ENCODE measurements around the gene KLF17. TPM values are rescaled to one million over a fixed set of nuclear protein-coding genes. Genes with fewer than 3 reads are reported as not detected.
"Not testable (repeated sequence)": the region's sequence is repeated elsewhere in the genome, so short reads cannot be mapped to it uniquely, and the experiment has no call there.

The KLF17 gene
- total RNA-seq, 2 experiments from 2014 or later, result not detected

- H3K9me3 Mint-ChIP-seq; DNase-seq; POLR2A ChIA-PET; H3K4me1 Mint-ChIP-seq; CTCF ChIA-PET; H3K36me3 Mint-ChIP-seq (ENCODE audit: low read depth); H3K27ac Mint-ChIP-seq; H3K4me3 Mint-ChIP-seq: not testable (repeated sequence)
- H3K27me3 Mint-ChIP-seq, result peaks cover 24% of the 10 kb centered on the region
Measured at GRCh38 chr1:44117272-44117671, 1.3 kb upstream of the KLF17 start.

GRCh38 chr1:44119525-44119924 is 904 bp downstream of the KLF17 start:
- Mint-ChIP-seq H3K4me3 (no peak overlapping the region), H3K27me3 (peaks cover 30% of the 10 kb centered on the region), H3K36me3 (ENCODE audit: low read depth) (no peaks in the 10 kb centered on the region), H3K9me3 (no peaks in the 10 kb centered on the region), H3K4me1 (no peaks in the 10 kb centered on the region), H3K27ac (no peak overlapping the region)
- ChIA-PET POLR2A (interaction anchor here (0.6 kb wide), 1 partner anchor 42 kb away, joined by 3 read pairs; no protein-coding TSS in a partner anchor), CTCF (no interaction called here)
- DNase-seq, result no peak

GRCh38 chr1:44120398-44120949 is 1.9 kb downstream of the KLF17 start:
- Mint-ChIP-seq H3K27ac (no peak overlapping the region), H3K36me3 (ENCODE audit: low read depth) (no peaks in the 10 kb centered on the region), H3K27me3 (peaks cover 30% of the 10 kb centered on the region), H3K4me3 (no peak overlapping the region), H3K4me1 (no peaks in the 10 kb centered on the region), H3K9me3 (no peaks in the 10 kb centered on the region)
- DNase-seq, result no peak
- ChIA-PET POLR2A (interaction anchor here (0.6 kb wide), 1 partner anchor 41 kb away, joined by 3 read pairs; no protein-coding TSS in a partner anchor), CTCF (no interaction called here)

- H3K4me3 Mint-ChIP-seq, result no peak overlapping the region
- no peaks in the 10 kb centered on the region for H3K9me3 Mint-ChIP-seq
- H3K4me1 Mint-ChIP-seq, result no peaks in the 10 kb centered on the region
- DNase-seq, result no peak
- peaks cover 20% of the 10 kb centered on the region for H3K27me3 Mint-ChIP-seq
- no peak overlapping the region for H3K27ac Mint-ChIP-seq
- CTCF ChIA-PET, result no interaction called here
- H3K36me3 Mint-ChIP-seq (ENCODE audit: low read depth), result no peaks in the 10 kb centered on the region
- POLR2A ChIA-PET, result no interaction called here
Measured at GRCh38 chr1:44129616-44130500, 11.2 kb downstream of the KLF17 start.

- DNase-seq, result no peak
- no peaks in the 10 kb centered on the region for H3K9me3 Mint-ChIP-seq
- H3K27ac Mint-ChIP-seq, result no peak overlapping the region
- POLR2A ChIA-PET, result no interaction called here
- no peaks in the 10 kb centered on the region for H3K4me1 Mint-ChIP-seq
- CTCF ChIA-PET, result no interaction called here
- H3K4me3 Mint-ChIP-seq, result no peak overlapping the region
- no peaks in the 10 kb centered on the region for H3K36me3 Mint-ChIP-seq (ENCODE audit: low read depth)
- H3K27me3 Mint-ChIP-seq, result peaks cover 19% of the 10 kb centered on the region
Measured at GRCh38 chr1:44131411-44131810, 12.8 kb downstream of the KLF17 start.

- no peak for DNase-seq
- ChIA-PET CTCF (no interaction called here), POLR2A (no interaction called here)
- Mint-ChIP-seq H3K27ac (no peak overlapping the region), H3K9me3 (no peaks in the 10 kb centered on the region), H3K36me3 (ENCODE audit: low read depth) (no peaks in the 10 kb centered on the region), H3K4me3 (no peak overlapping the region), H3K27me3 (peaks cover 11% of the 10 kb centered on the region), H3K4me1 (no peaks in the 10 kb centered on the region)
Measured at GRCh38 chr1:44134071-44134920, 15.7 kb downstream of the KLF17 start.

- H3K27me3 Mint-ChIP-seq, result peaks cover 11% of the 10 kb centered on the region
- no peak overlapping the region for H3K27ac Mint-ChIP-seq
- ChIA-PET CTCF (interaction anchor here (0.7 kb wide), 1 partner anchor 238 kb away, joined by 3 read pairs; no protein-coding TSS in a partner anchor), POLR2A (no interaction called here)
- DNase-seq, result no peak
- H3K9me3 Mint-ChIP-seq, result no peaks in the 10 kb centered on the region
- H3K36me3 Mint-ChIP-seq (ENCODE audit: low read depth), result no peaks in the 10 kb centered on the region
- H3K4me1 Mint-ChIP-seq, result no peaks in the 10 kb centered on the region
- H3K4me3 Mint-ChIP-seq, result no peak overlapping the region
Measured at GRCh38 chr1:44135886-44136285, 17.3 kb downstream of the KLF17 start.

GRCh38 chr1:44138239-44138638 is 19.6 kb downstream of the KLF17 start:
- ChIA-PET CTCF (no interaction called here), POLR2A (no interaction called here)
- Mint-ChIP-seq H3K36me3 (ENCODE audit: low read depth) (no peaks in the 10 kb centered on the region), H3K27me3 (peaks cover 11% of the 10 kb centered on the region), H3K27ac (no peak overlapping the region), H3K4me1 (no peaks in the 10 kb centered on the region), H3K4me3 (no peak overlapping the region), H3K9me3 (no peaks in the 10 kb centered on the region)
- DNase-seq, result no peak

GRCh38 chr1:44139565-44139964 is 20.9 kb downstream of the KLF17 start:
- CTCF ChIA-PET; H3K9me3 Mint-ChIP-seq; H3K4me3 Mint-ChIP-seq; H3K27me3 Mint-ChIP-seq; POLR2A ChIA-PET; DNase-seq; H3K4me1 Mint-ChIP-seq; H3K36me3 Mint-ChIP-seq (ENCODE audit: low read depth); H3K27ac Mint-ChIP-seq: not testable (repeated sequence)

- no peak within 1 kb of the TSS for H3K4me3 Mint-ChIP-seq
- peaks cover 6% of the 10 kb centered on the region for H3K36me3 Mint-ChIP-seq (ENCODE audit: low read depth)
- CTCF ChIA-PET, result no interaction called here
- no peaks in the 10 kb centered on the region for H3K4me1 Mint-ChIP-seq
- H3K9me3 Mint-ChIP-seq, result peaks cover 12% of the 10 kb centered on the region
- peaks cover 5% of the 10 kb centered on the region for H3K27me3 Mint-ChIP-seq
- no peak for DNase-seq
- H3K27ac Mint-ChIP-seq, result no peak within 1 kb of the TSS
- POLR2A ChIA-PET, result no interaction called here
Measured at GRCh38 chr1:44141531-44141930, 22.9 kb downstream of the KLF17 start, which contains the start of gene KLF18. KLF18 (minus strand) TSS chr1:44141631; CDS start chr1:44141631, 0 bp downstream.

- ChIA-PET POLR2A (no interaction called here), CTCF (no interaction called here)
- peaks cover 12% of the 10 kb centered on the region for H3K9me3 Mint-ChIP-seq
- H3K4me3 Mint-ChIP-seq, result no peak overlapping the region
- peaks cover 11% of the 10 kb centered on the region for H3K27me3 Mint-ChIP-seq
- H3K36me3 Mint-ChIP-seq (ENCODE audit: low read depth), result peaks cover 6% of the 10 kb centered on the region
- no peak for DNase-seq
- H3K4me1 Mint-ChIP-seq, result no peaks in the 10 kb centered on the region
- H3K27ac Mint-ChIP-seq, result no peak overlapping the region
Measured at GRCh38 chr1:44144962-44145756, 26.5 kb downstream of the KLF17 start.

GRCh38 chr1:44146536-44147361 is 28.1 kb downstream of the KLF17 start:
- Mint-ChIP-seq H3K4me3 (no peak overlapping the region), H3K27me3 (peaks cover 23% of the 10 kb centered on the region), H3K27ac (no peak overlapping the region), H3K36me3 (ENCODE audit: low read depth) (peaks cover 6% of the 10 kb centered on the region), H3K4me1 (no peaks in the 10 kb centered on the region), H3K9me3 (peaks cover 12% of the 10 kb centered on the region)
- ChIA-PET POLR2A (no interaction called here), CTCF (no interaction called here)
- DNase-seq, result no peak

All from activated CD4-positive, alpha-beta memory T cell treated with anti-CD3 and anti-CD28 coated beads, Interleukin-2, amount 10 ng/mL, durations not matched to agents 7 days and 5 days (primary cell).